ENCODE results near the gene LMCD1. TPM values are rescaled to one million over a fixed set of nuclear protein-coding genes. Genes with fewer than 3 reads are reported as not detected.

The LMCD1 gene
- total RNA-seq, 1 experiment from 2014 or later, result 46.0 TPM

GRCh38 chr3:8470801-8471200, 30.8 kb upstream of the LMCD1 start:
- DNase-seq, result no peak
- H3K36me3 Mint-ChIP-seq (ENCODE audit: insufficient read depth, unreplicated experiment), result peaks cover 4% of the 10 kb centered on the region
- no peak for TF ChIP-seq CTCF (IDR thresholded peaks at IDR 0.05; ENCODE audit: unreplicated experiment)
- no TSS peak for BruUV-seq (replicated peaks)
- no peaks in the 10 kb centered on the region for H3K27me3 Mint-ChIP-seq (ENCODE audit: unreplicated experiment)
- no peak overlapping the region for H3K4me3 Mint-ChIP-seq (ENCODE audit: low read depth, unreplicated experiment)
- no peaks in the 10 kb centered on the region for H3K9me3 Mint-ChIP-seq (ENCODE audit: low read depth, unreplicated experiment)
- H3K27ac Mint-ChIP-seq (ENCODE audit: unreplicated experiment), result no peak overlapping the region
- intact Hi-C loops (cut with micrococcal nuclease; ENCODE audit: unreplicated experiment), result no loop called here
- no peaks in the 10 kb centered on the region for H3K4me1 Mint-ChIP-seq (ENCODE audit: low read depth, unreplicated experiment)
- CTCF ChIA-PET, result no interaction called here

- no peaks in the 10 kb centered on the region for H3K9me3 Mint-ChIP-seq (ENCODE audit: low read depth, unreplicated experiment)
- no peak for TF ChIP-seq CTCF (IDR thresholded peaks at IDR 0.05; ENCODE audit: unreplicated experiment)
- CTCF ChIA-PET, result no interaction called here
- DNase-seq, result no peak
- H3K4me3 Mint-ChIP-seq (ENCODE audit: low read depth, unreplicated experiment), result no peak overlapping the region
- H3K27me3 Mint-ChIP-seq (ENCODE audit: unreplicated experiment), result no peaks in the 10 kb centered on the region
- H3K36me3 Mint-ChIP-seq (ENCODE audit: insufficient read depth, unreplicated experiment), result peaks cover 4% of the 10 kb centered on the region
- no peak overlapping the region for H3K27ac Mint-ChIP-seq (ENCODE audit: unreplicated experiment)
- intact Hi-C loops (cut with micrococcal nuclease; ENCODE audit: unreplicated experiment), result no loop called here
- BruUV-seq (replicated peaks), result no TSS peak
- no peaks in the 10 kb centered on the region for H3K4me1 Mint-ChIP-seq (ENCODE audit: low read depth, unreplicated experiment)
These were observed 29.1 kb upstream of the LMCD1 start for GRCh38 chr3:8472549-8472948.

GRCh38 chr3:8473029-8473428, 28.6 kb upstream of the LMCD1 start:
- TF ChIP-seq CTCF (IDR thresholded peaks at IDR 0.05; ENCODE audit: unreplicated experiment), result no peak
- intact Hi-C loops (cut with micrococcal nuclease; ENCODE audit: unreplicated experiment), result no loop called here
- H3K4me1 Mint-ChIP-seq (ENCODE audit: low read depth, unreplicated experiment), result no peaks in the 10 kb centered on the region
- no peak overlapping the region for H3K4me3 Mint-ChIP-seq (ENCODE audit: low read depth, unreplicated experiment)
- CTCF ChIA-PET, result no interaction called here
- no peaks in the 10 kb centered on the region for H3K27me3 Mint-ChIP-seq (ENCODE audit: unreplicated experiment)
- BruUV-seq (replicated peaks), result no TSS peak
- no peak overlapping the region for H3K27ac Mint-ChIP-seq (ENCODE audit: unreplicated experiment)
- no peaks in the 10 kb centered on the region for H3K9me3 Mint-ChIP-seq (ENCODE audit: low read depth, unreplicated experiment)
- DNase-seq, result no peak
- peaks cover 4% of the 10 kb centered on the region for H3K36me3 Mint-ChIP-seq (ENCODE audit: insufficient read depth, unreplicated experiment)

- Mint-ChIP-seq H3K4me1 (ENCODE audit: low read depth, unreplicated experiment) (no peaks in the 10 kb centered on the region), H3K4me3 (ENCODE audit: low read depth, unreplicated experiment) (no peak overlapping the region), H3K9me3 (ENCODE audit: low read depth, unreplicated experiment) (no peaks in the 10 kb centered on the region), H3K27ac (ENCODE audit: unreplicated experiment) (no peak overlapping the region), H3K36me3 (ENCODE audit: insufficient read depth, unreplicated experiment) (peaks cover 3% of the 10 kb centered on the region), H3K27me3 (ENCODE audit: unreplicated experiment) (no peaks in the 10 kb centered on the region)
- TF ChIP-seq CTCF (IDR thresholded peaks at IDR 0.05; ENCODE audit: unreplicated experiment), result no peak
- no peak for DNase-seq
- BruUV-seq (replicated peaks), result no TSS peak
- intact Hi-C loops (cut with micrococcal nuclease; ENCODE audit: unreplicated experiment), result no loop called here
- CTCF ChIA-PET, result interaction anchor here (0.6 kb wide), 1 partner anchor 30 kb away, joined by 3 read pairs; no protein-coding TSS in a partner anchor
These were observed 27.6 kb upstream of the LMCD1 start for GRCh38 chr3:8473990-8474389.
